Kidney epithelial cell (primary cell): ENCODE results near the gene G2E3. TPM values are rescaled to one million over a fixed set of nuclear protein-coding genes. Genes with fewer than 3 reads are reported as not detected.
A peak's percentile ranks its signal among the peaks of the same experiment; 100 is the strongest.

Experiments used
- DNase-seq: peaks from one replicate; pipeline ENCODE4 v3.0.0-alpha.2; 2010; ENCODE audit warnings: low read depth
- H3K27me3 ChIP-seq: 2 replicates; pipeline ENCODE4 v1.6.0; 2011; ENCODE audit warnings: low read length; ENCODE audit not compliant: control insufficient read depth, insufficient read depth
- H3K36me3 ChIP-seq: 2 replicates; pipeline ENCODE4 v1.5.1; 2011; ENCODE audit warnings: low read length; ENCODE audit not compliant: control insufficient read depth, insufficient read depth
- H3K4me3 ChIP-seq: 2 replicates; pipeline ENCODE4 v1.5.1; 2011; ENCODE audit warnings: low read depth, mild to moderate bottlenecking, control low read depth, low read length
- CTCF ChIP-seq: IDR thresholded peaks from 2 replicates; pipeline ENCODE4 v1.5.1; 2011; ENCODE audit warnings: mild to moderate bottlenecking, moderate library complexity, low read length, control low read depth, inconsistent platforms; ENCODE audit not compliant: insufficient read depth, poor library complexity, severe bottlenecking
- total RNA-seq: library from RNA; depleted of rRNA; stranded (reverse); fragments of >200 nt; gene quantifications from 2 replicates; pipeline ENCODE4 v1.2.3, GENCODE V29; 2015

G2E3 gene
- total RNA-seq, 1 donor from 2014 or later, result 8.7 TPM

GRCh38 chr14:30614155-30614554 is 55.2 kb downstream of the G2E3 start:
- no peak for TF ChIP-seq CTCF
- no peak for DNase-seq
- Histone ChIP-seq H3K36me3 (peaks cover 1% of the 10 kb centered on the region), H3K4me3 (no peak overlapping the region), H3K27me3 (no peaks in the 10 kb centered on the region)

DNA sequence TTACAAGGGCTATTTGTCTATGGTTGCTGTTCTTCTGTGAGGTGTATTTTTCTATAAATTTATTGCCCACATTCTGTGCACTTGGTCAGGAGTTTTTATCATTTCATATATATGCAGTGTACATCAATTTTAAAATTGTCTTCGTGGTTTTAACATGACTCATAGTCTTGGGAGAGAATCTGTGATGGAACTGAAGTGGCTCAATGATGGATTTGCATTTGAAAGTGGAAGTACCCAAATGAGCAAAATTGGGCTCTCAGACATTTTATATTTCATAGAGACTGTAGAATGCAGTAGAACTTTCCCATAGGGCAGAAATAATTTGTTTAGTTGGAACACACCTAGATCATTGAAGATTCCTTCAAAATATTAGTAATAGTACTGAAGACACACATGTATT is 61.2 kb downstream of the G2E3 start:
- Histone ChIP-seq H3K27me3 (no peaks in the 10 kb centered on the region), H3K36me3 (no peaks in the 10 kb centered on the region), H3K4me3 (no peak overlapping the region)
- no peak for TF ChIP-seq CTCF
- no peak for DNase-seq

DNA sequence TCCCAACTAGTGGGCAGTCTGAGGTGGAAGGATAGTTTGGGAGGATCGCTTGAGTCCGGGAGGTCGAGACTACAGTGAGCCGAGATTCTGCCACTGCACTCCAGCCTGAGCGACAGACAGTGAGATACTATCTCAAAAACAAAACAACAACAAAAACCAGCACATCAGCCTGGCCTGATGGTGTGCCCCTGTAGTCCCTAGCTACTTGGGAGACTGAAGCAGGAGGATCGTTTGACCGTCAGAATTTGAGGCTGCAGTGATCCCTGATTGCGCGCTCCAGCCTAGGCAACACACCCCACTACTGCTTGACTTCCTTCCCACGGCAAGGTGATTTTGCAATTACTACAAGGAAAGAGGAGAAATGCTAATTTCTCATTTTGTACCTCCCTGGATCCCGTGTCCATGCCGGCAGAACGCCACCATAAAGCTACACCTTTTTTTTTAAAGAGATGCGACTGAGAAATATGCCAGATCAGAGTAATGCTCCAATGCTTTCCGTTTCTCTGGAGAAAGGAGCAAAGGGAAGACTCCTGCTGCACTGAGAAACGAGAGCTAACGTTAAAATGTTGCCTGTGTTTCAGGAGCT is 62.5 kb downstream of the G2E3 start:
- DNase-seq, result no peak
- Histone ChIP-seq H3K4me3 (peak overlapping the region; percentile 84), H3K36me3 (no peaks in the 10 kb centered on the region), H3K27me3 (no peaks in the 10 kb centered on the region)
- TF ChIP-seq CTCF, result no peak

GRCh38 chr14:30621940-30622830 is 63.2 kb downstream of the G2E3 start, which contains the start of gene SCFD1:
TSS of gene SCFD1 (plus strand) at chr14:30622319. CDS start at chr14:30622339, 20 bp downstream.
- Histone ChIP-seq H3K36me3 (no peaks in the 10 kb centered on the region), H3K4me3 (peak within 1 kb of the TSS; percentile 84), H3K27me3 (no peaks in the 10 kb centered on the region)
- peak; percentile 69 for DNase-seq
- no peak for TF ChIP-seq CTCF

- Histone ChIP-seq H3K36me3 (no peaks in the 10 kb centered on the region), H3K27me3 (no peaks in the 10 kb centered on the region), H3K4me3 (peak overlapping the region; percentile 84)
- no peak for DNase-seq
- no peak for TF ChIP-seq CTCF
Observed at GRCh38 chr14:30623412-30624131, 64.6 kb downstream of the G2E3 start.
